T-helper 1 cell treated with Interleukin-12 subunit alpha and Interleukin-12 subunit beta and Interleukin-4 antibody, amounts not matched to agents 30 μg/mL and 1 μg/mL, for 36 hours (primary cell): ENCODE measurements around the gene RAB9A.

Source experiments
- H3K27ac Mint-ChIP-seq: one replicate; pipeline ENCODE4 v1.8.0; 2021; ENCODE audit warnings: mild to moderate bottlenecking, mixed read lengths
- H3K27me3 Mint-ChIP-seq: one replicate; pipeline ENCODE4 v1.8.0; 2021; ENCODE audit warnings: low read depth, mixed read lengths
- H3K36me3 Mint-ChIP-seq: one replicate; pipeline ENCODE4 v1.8.0; 2021; ENCODE audit warnings: low read depth, mixed read lengths
- H3K4me1 Mint-ChIP-seq: one replicate; pipeline ENCODE4 v1.8.0; 2021; ENCODE audit warnings: low read depth, mixed read lengths
- H3K4me3 Mint-ChIP-seq: one replicate; pipeline ENCODE4 v1.8.0; 2021; ENCODE audit warnings: mild to moderate bottlenecking, moderate library complexity, mixed read lengths
- H3K9me3 Mint-ChIP-seq: one replicate; pipeline ENCODE4 v1.8.0; 2021; ENCODE audit warnings: mixed read lengths

RAB9A gene

GRCh38 chrX:13687203-13687602 is 1.7 kb upstream of the RAB9A start:
- Mint-ChIP-seq H3K27ac (peak overlapping the region; percentile 57), H3K4me3 (no peak overlapping the region), H3K9me3 (no peaks in the 10 kb centered on the region)

GRCh38 chrX:13688384-13688957 is 457 bp upstream of the RAB9A start:
- Mint-ChIP-seq H3K36me3 (no peaks in the 10 kb centered on the region), H3K27ac (peak overlapping the region; percentile 93), H3K27me3 (no peaks in the 10 kb centered on the region), H3K9me3 (no peaks in the 10 kb centered on the region), H3K4me3 (peak overlapping the region; percentile 90), H3K4me1 (peaks cover 29% of the 10 kb centered on the region)

More at GRCh38 chrX:13687203-13687602, 1.7 kb upstream of the RAB9A start:
- no peaks in the 10 kb centered on the region for H3K27me3 Mint-ChIP-seq
- no peaks in the 10 kb centered on the region for H3K36me3 Mint-ChIP-seq
- peaks cover 18% of the 10 kb centered on the region for H3K4me1 Mint-ChIP-seq

GRCh38 chrX:13689741-13690211 is 848 bp downstream of the RAB9A start:
- Mint-ChIP-seq H3K36me3 (no peaks in the 10 kb centered on the region), H3K4me3 (peak overlapping the region; percentile 90), H3K9me3 (no peaks in the 10 kb centered on the region), H3K27ac (peak overlapping the region; percentile 70), H3K4me1 (peaks cover 36% of the 10 kb centered on the region), H3K27me3 (no peaks in the 10 kb centered on the region)

GRCh38 chrX:13690836-13691235 is 1.9 kb downstream of the RAB9A start:
- H3K27me3 Mint-ChIP-seq, result no peaks in the 10 kb centered on the region

GRCh38 chrX:13691841-13692371 is 3.0 kb downstream of the RAB9A start:
- Mint-ChIP-seq H3K4me3 (no peak overlapping the region), H3K27me3 (no peaks in the 10 kb centered on the region), H3K9me3 (no peaks in the 10 kb centered on the region), H3K27ac (no peak overlapping the region), H3K36me3 (peaks cover 4% of the 10 kb centered on the region), H3K4me1 (peaks cover 49% of the 10 kb centered on the region)

More at GRCh38 chrX:13690836-13691235, 1.9 kb downstream of the RAB9A start:
- Mint-ChIP-seq H3K9me3 (no peaks in the 10 kb centered on the region), H3K4me3 (no peak overlapping the region), H3K36me3 (peaks cover 4% of the 10 kb centered on the region), H3K4me1 (peaks cover 45% of the 10 kb centered on the region), H3K27ac (no peak overlapping the region)

DNA sequence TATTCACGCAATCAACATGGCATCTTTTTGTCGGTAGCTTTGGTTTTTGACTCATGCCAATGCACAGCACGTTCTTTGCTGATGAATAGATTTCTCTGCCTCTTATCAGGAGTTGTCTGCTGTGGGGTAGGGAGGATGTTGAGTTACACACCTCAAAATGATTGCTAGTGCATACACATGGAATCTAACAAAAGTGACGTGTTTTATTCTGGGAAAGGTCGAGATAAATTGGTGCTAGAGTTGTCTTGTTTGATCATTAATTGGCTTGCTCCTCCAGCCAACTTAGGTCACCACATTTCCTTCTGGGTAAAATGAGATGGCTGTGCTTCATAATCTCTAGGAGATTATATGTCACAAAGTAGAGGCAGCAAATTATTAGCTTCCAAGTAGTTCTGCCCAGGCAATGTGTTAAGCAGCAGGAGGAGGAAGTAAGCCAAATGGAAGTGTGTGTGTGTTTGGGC is 3.9 kb downstream of the RAB9A start:
- Mint-ChIP-seq H3K27me3 (no peaks in the 10 kb centered on the region), H3K27ac (peak overlapping the region; percentile 62), H3K4me1 (peaks cover 49% of the 10 kb centered on the region), H3K9me3 (no peaks in the 10 kb centered on the region), H3K4me3 (no peak overlapping the region), H3K36me3 (peaks cover 4% of the 10 kb centered on the region)

DNA sequence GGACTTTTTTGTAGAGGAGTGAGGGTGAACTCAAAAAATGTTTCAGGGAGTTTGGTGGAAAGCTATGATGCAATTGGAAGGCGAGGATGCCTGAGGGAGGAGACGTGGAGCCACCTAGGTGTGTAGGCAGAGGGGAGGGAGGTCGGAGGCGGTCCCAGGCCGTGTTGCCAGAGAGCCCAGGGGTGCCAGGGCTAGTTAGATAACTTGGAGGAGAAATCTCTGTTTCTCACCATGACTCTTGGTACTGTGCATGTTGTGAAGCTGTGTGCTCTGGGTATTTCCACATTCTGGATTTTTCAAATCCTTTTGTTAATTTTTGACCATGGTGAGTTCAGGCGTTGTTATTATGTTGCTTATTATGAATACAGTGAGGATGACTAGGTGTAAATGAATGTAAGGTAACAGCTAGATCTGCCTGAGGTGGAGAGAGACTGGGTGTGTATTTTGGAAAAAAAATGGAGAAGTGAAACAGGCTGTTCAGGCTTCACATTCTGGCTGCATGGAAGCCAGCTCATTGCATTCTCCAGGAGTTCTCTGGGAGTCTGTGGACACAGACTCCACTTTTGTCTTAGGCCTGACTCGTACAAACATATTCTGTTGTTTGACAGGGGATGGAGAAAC is 4.5 kb downstream of the RAB9A start:
- Mint-ChIP-seq H3K36me3 (peaks cover 4% of the 10 kb centered on the region), H3K4me3 (no peak overlapping the region), H3K27me3 (no peaks in the 10 kb centered on the region), H3K4me1 (peaks cover 46% of the 10 kb centered on the region), H3K9me3 (no peaks in the 10 kb centered on the region), H3K27ac (no peak overlapping the region)

DNA sequence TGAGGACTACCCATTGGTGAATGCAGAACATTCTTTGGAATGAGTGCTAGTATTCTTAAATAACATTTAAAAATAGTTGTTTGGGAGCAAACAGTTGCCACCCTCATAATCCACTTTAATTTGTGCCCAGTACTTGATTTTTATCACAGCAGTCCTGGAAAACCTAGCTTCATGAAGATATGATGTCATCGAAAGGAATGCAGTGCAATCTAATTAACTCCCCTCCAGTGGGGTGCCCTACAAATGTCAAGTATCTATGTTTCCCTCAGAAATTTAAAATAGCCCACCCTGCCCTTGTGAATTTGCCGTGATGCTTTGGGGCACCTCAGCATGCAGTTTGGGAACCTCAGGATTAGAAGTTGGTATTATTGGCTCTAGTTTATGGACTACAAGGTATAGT is 5.4 kb downstream of the RAB9A start:
- Mint-ChIP-seq H3K36me3 (peaks cover 6% of the 10 kb centered on the region), H3K4me3 (no peak overlapping the region), H3K9me3 (no peaks in the 10 kb centered on the region), H3K27ac (no peak overlapping the region), H3K27me3 (no peaks in the 10 kb centered on the region), H3K4me1 (peaks cover 47% of the 10 kb centered on the region)

DNA sequence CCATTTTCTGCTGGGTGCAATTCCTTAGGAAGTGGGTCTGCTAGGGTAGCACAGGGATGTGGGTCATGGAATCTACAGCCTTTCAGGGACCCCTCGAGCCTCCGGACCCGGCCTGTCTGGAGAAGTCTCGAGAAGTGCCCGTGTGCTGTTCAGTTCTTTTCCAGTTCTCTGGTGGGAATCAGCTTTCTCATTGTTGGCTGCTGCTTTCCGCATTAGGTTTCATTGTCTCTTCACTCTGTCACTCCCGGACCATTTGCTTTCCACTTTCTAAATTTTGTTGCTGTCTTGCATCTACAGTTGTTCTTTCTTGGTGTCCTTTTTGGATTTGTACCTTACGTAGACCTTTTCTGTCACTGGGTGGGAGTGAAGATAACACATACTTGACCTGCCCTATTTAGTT is 6.1 kb downstream of the RAB9A start:
- Mint-ChIP-seq H3K9me3 (no peaks in the 10 kb centered on the region), H3K36me3 (peaks cover 7% of the 10 kb centered on the region), H3K27me3 (no peaks in the 10 kb centered on the region), H3K4me1 (peaks cover 49% of the 10 kb centered on the region), H3K4me3 (no peak overlapping the region), H3K27ac (no peak overlapping the region)

DNA sequence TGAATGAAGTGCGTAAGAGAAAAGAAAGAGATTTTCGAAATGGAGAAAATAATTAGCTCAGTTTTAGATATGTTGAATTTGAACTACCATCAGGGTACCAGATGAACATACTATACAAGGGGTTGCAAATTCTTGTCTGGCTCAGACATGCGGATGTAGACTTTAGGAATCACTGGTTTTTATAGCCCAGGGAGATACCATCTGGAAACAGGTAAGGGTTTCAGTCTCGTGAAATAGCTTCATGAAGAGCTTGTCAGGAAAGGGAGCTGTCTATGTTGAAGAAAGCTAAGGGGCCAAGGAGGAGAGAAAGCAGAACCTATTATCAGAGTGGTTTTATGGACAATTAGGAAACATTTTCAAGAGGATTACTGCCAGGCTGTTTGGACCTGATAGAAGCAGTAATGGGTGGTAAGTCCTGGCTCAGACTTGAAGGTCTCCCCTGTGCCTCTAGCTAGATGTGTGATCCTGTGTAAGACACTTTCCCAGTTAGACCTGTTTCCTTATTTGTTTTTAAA is 6.7 kb downstream of the RAB9A start:
- no peaks in the 10 kb centered on the region for H3K27me3 Mint-ChIP-seq
- peaks cover 7% of the 10 kb centered on the region for H3K36me3 Mint-ChIP-seq
- H3K9me3 Mint-ChIP-seq, result no peaks in the 10 kb centered on the region
- H3K27ac Mint-ChIP-seq, result no peak overlapping the region
- H3K4me1 Mint-ChIP-seq, result peaks cover 44% of the 10 kb centered on the region
- no peak overlapping the region for H3K4me3 Mint-ChIP-seq

GRCh38 chrX:13697455-13697854 is 8.5 kb downstream of the RAB9A start:
- H3K27ac Mint-ChIP-seq, result no peak overlapping the region
- H3K27me3 Mint-ChIP-seq, result no peaks in the 10 kb centered on the region

GRCh38 chrX:13697976-13698375 is 9.0 kb downstream of the RAB9A start:
- Mint-ChIP-seq H3K27ac (no peak overlapping the region), H3K4me3 (no peak overlapping the region), H3K4me1 (peaks cover 44% of the 10 kb centered on the region), H3K27me3 (no peaks in the 10 kb centered on the region), H3K9me3 (no peaks in the 10 kb centered on the region), H3K36me3 (peaks cover 9% of the 10 kb centered on the region)

More at GRCh38 chrX:13697455-13697854, 8.5 kb downstream of the RAB9A start:
- H3K4me1 Mint-ChIP-seq, result peaks cover 48% of the 10 kb centered on the region
- no peaks in the 10 kb centered on the region for H3K9me3 Mint-ChIP-seq
- H3K36me3 Mint-ChIP-seq, result peaks cover 9% of the 10 kb centered on the region
- no peak overlapping the region for H3K4me3 Mint-ChIP-seq

DNA sequence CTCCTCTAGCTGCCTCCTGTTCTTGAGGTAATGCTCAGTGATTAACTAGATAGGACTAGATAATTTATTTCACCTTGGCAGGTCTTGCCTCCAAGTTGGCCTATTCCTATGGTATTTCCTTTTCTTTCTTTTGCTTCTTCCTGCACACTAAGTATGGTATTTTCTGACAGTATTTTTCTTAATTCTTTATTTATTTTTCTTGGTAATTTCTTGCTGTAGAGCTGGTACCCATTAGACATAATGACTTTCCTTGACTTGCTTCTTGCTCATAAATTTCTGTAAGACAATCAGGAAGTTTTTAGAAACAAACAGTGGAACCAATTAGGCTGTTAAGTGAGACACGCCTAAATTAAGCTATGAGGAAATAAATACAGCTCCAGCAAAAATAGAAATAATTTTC is 9.5 kb downstream of the RAB9A start:
- peaks cover 9% of the 10 kb centered on the region for H3K36me3 Mint-ChIP-seq
- no peak overlapping the region for H3K4me3 Mint-ChIP-seq
- H3K27ac Mint-ChIP-seq, result no peak overlapping the region
- H3K27me3 Mint-ChIP-seq, result no peaks in the 10 kb centered on the region
- no peaks in the 10 kb centered on the region for H3K9me3 Mint-ChIP-seq
- peaks cover 39% of the 10 kb centered on the region for H3K4me1 Mint-ChIP-seq

DNA sequence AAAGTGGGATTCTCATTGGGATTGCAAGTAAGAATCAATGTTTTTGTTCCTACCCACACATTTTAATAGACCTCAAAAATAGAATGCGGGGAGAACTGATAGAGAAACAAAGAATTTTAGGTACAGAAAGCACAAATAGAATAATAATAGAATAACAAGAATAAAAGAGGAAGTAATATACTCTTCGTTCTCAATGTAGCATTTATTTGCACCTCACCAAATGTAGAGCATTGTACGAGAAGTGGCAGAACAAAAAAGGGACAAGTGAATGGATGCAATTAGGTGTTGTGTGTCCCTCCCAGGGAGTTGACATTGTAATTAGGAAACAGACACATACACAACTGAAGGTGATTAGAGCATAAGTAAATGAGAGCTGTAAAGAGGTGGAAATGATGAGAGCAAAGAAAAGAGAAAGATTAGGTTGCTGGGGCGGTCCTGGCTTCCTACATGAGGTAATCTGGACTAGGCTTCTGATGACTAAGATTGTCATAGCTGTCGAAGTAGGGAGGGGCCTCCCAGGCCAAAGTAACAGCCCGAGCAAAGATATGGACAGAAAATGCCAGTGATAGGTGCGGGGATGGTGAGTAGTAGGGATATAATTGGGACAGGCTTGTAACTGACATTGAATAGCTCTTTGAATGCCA is 10.4 kb downstream of the RAB9A start:
- H3K4me3 Mint-ChIP-seq, result no peak overlapping the region

More for the DNA sequence above, 10.4 kb downstream of the RAB9A start:
- peaks cover 12% of the 10 kb centered on the region for H3K36me3 Mint-ChIP-seq
- H3K27ac Mint-ChIP-seq, result no peak overlapping the region
- H3K27me3 Mint-ChIP-seq, result no peaks in the 10 kb centered on the region
- peaks cover 36% of the 10 kb centered on the region for H3K4me1 Mint-ChIP-seq
- no peaks in the 10 kb centered on the region for H3K9me3 Mint-ChIP-seq
